ENCODE results near the gene TRPM3. TPM values are rescaled to one million over a fixed set of nuclear protein-coding genes. Genes with fewer than 3 reads are reported as not detected.

The TRPM3 gene
- polyA plus RNA-seq, 3 donors, result not detected

DNA sequence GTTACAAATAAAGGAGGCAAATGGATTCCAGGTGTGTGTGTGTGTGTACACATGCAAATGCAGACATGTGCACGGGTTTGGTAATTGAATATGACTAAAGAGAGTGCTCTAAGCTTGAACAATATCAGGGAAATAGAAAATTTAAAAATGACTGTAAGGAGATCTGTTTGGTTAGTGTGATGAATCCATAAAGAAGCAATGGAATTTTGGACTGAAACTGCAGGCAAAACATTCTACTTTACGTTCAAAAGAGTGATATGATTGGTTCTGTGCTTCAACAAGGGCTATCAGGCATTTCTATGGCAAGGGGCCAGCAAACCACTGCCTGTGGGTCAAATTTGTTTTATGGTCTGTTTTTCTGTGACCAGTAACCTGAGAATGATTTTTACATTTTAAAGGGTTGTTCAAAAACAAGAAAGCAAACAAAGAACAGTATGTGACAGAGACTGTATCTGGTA, 374.1 kb downstream of the TRPM3 start:
- peaks cover 0 to 1% (median 0%) of the 10 kb centered on the region in 3 donors for H3K27me3 Mint-ChIP-seq (ENCODE audit: low read depth in 3 of 3)
- H3K4me3 ChIP-seq (replicated peaks in 1 of 3; ENCODE audit: low read depth in 2 of 3, low read length in 3 of 3), result no peak overlapping the region
- H3K79me2 ChIP-seq (ENCODE audit: insufficient read depth, low read length), result no peaks in the 10 kb centered on the region
- H2AFZ ChIP-seq (ENCODE audit: insufficient read depth, low read depth, low read length, poor library complexity, severe bottlenecking), result no peak overlapping the region
- H3K4me3 Mint-ChIP-seq, result no peak overlapping the region
- H3K27me3 ChIP-seq (ENCODE audit: control insufficient read depth in 2 of 2, insufficient read depth in 2 of 2, low read length in 2 of 2), result no peaks in the 10 kb centered on the region
- no peaks in the 10 kb centered on the region for H3K4me1 ChIP-seq (ENCODE audit: control insufficient read depth in 1 of 2, insufficient read depth in 2 of 2, low read length in 2 of 2)
- H3K9me3 Mint-ChIP-seq, result peaks cover 0 to 3% (median 0%) of the 10 kb centered on the region in 7 donors
- no peaks in the 10 kb centered on the region for H3K36me3 Mint-ChIP-seq
- no peak overlapping the region for H3K27ac ChIP-seq (ENCODE audit: low read depth in 1 of 2, low read length in 2 of 2)
- H3K9me3 ChIP-seq (replicated peaks in 1 of 2; ENCODE audit: control insufficient read depth in 1 of 2, insufficient read depth in 1 of 2, low read length in 2 of 2), result no peaks in the 10 kb centered on the region
- no peaks in the 10 kb centered on the region for H3K4me1 Mint-ChIP-seq
- no peak for DNase-seq
- 88% methylated on average over 2 of the region's 2 CpGs for WGBS (ENCODE audit: insufficient coverage)
- H4K20me1 ChIP-seq (ENCODE audit: insufficient read depth, low read length), result no peaks in the 10 kb centered on the region
- H3K9ac ChIP-seq (ENCODE audit: insufficient read depth, low read length, poor library complexity, severe bottlenecking), result no peak overlapping the region
- no peak overlapping the region for H3K4me2 ChIP-seq (replicated peaks; ENCODE audit: extremely low read depth, low read length, poor library complexity, severe bottlenecking)
- H3K27ac Mint-ChIP-seq, result no peak overlapping the region
- intact Hi-C loops (cut with micrococcal nuclease), result no loop called here
- TF ChIP-seq, protein P1, sequence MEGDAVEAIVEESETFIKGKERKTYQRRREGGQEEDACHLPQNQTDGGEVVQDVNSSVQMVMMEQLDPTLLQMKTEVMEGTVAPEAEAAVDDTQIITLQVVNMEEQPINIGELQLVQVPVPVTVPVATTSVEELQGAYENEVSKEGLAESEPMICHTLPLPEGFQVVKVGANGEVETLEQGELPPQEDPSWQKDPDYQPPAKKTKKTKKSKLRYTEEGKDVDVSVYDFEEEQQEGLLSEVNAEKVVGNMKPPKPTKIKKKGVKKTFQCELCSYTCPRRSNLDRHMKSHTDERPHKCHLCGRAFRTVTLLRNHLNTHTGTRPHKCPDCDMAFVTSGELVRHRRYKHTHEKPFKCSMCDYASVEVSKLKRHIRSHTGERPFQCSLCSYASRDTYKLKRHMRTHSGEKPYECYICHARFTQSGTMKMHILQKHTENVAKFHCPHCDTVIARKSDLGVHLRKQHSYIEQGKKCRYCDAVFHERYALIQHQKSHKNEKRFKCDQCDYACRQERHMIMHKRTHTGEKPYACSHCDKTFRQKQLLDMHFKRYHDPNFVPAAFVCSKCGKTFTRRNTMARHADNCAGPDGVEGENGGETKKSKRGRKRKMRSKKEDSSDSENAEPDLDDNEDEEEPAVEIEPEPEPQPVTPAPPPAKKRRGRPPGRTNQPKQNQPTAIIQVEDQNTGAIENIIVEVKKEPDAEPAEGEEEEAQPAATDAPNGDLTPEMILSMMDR (IDR thresholded peaks at IDR 0.05), result no peak
- H3K36me3 ChIP-seq (replicated peaks in 1 of 2; ENCODE audit: control insufficient read depth in 1 of 2, insufficient read depth in 2 of 2, low read length in 2 of 2), result no peaks in the 10 kb centered on the region

DNA sequence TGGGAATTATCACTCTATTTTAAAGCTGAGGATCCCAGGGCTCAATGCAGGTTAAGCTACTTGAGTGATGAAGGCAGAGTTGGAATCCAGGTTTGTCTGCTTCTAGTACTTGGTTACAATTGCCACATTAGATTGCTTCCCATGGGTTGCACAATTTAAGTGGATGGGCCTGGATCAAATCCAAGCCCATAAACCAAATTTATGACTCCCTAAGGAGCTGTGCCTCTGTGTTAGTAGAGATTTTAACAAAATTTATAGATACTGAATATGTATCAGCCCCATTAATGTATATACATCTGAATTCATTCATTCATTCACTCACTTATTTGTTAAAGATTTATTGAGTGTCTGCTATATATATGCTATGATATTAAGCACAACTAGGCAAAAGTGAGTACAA, 374.7 kb downstream of the TRPM3 start:
- intact Hi-C loops (cut with micrococcal nuclease), result no loop called here
- no peaks in the 10 kb centered on the region for H3K4me1 ChIP-seq (ENCODE audit: control insufficient read depth in 1 of 2, insufficient read depth in 2 of 2, low read length in 2 of 2)
- no peaks in the 10 kb centered on the region for H3K79me2 ChIP-seq (ENCODE audit: insufficient read depth, low read length)
- no peak overlapping the region for H3K4me2 ChIP-seq (replicated peaks; ENCODE audit: extremely low read depth, low read length, poor library complexity, severe bottlenecking)
- no peak overlapping the region for H3K27ac ChIP-seq (ENCODE audit: low read depth in 1 of 2, low read length in 2 of 2)
- no peak overlapping the region for H3K4me3 ChIP-seq (replicated peaks in 1 of 3; ENCODE audit: low read depth in 2 of 3, low read length in 3 of 3)
- H3K9ac ChIP-seq (ENCODE audit: insufficient read depth, low read length, poor library complexity, severe bottlenecking), result no peak overlapping the region
- no peaks in the 10 kb centered on the region for H3K27me3 ChIP-seq (ENCODE audit: control insufficient read depth in 2 of 2, insufficient read depth in 2 of 2, low read length in 2 of 2)
- TF ChIP-seq, protein P1 (IDR thresholded peaks at IDR 0.05), result no peak
- Mint-ChIP-seq H3K27me3 (ENCODE audit: low read depth in 3 of 3) (peaks cover 0 to 1% (median 0%) of the 10 kb centered on the region in 3 donors), H3K4me3 (no peak overlapping the region), H3K4me1 (no peaks in the 10 kb centered on the region), H3K27ac (no peak overlapping the region), H3K9me3 (peaks cover 0 to 3% (median 0%) of the 10 kb centered on the region in 7 donors), H3K36me3 (no peaks in the 10 kb centered on the region)
- no peak overlapping the region for H2AFZ ChIP-seq (ENCODE audit: insufficient read depth, low read depth, low read length, poor library complexity, severe bottlenecking)
- H3K9me3 ChIP-seq (replicated peaks in 1 of 2; ENCODE audit: control insufficient read depth in 1 of 2, insufficient read depth in 1 of 2, low read length in 2 of 2), result no peaks in the 10 kb centered on the region
- H3K36me3 ChIP-seq (replicated peaks in 1 of 2; ENCODE audit: control insufficient read depth in 1 of 2, insufficient read depth in 2 of 2, low read length in 2 of 2), result no peaks in the 10 kb centered on the region
- H4K20me1 ChIP-seq (ENCODE audit: insufficient read depth, low read length), result no peaks in the 10 kb centered on the region
- DNase-seq, result no peak

All from CD14-positive monocyte (primary cell).